PFSK-1 (cell line): ENCODE measurements around the gene MATN1.

Experiments
- FOXP2 ChIP-seq: optimal IDR thresholded peaks from 2 replicates; pipeline ENCODE3; 2011; ENCODE audit warnings: borderline replicate concordance, control low read depth, inconsistent platforms; ENCODE audit not compliant: insufficient read depth; ENCODE audit errors: extremely low read length, extremely low read depth
- TAF1 ChIP-seq: IDR thresholded peaks from 2 replicates; pipeline ENCODE4 v1.6.1; 2012; ENCODE audit warnings: low read length, control low read depth, borderline replicate concordance; ENCODE audit not compliant: insufficient read depth

- TF ChIP-seq FOXP2: no peak
- no peak for TF ChIP-seq TAF1
Observed at GRCh38 chr1:30684259-30684658, 39.1 kb downstream of the MATN1 start.
